ENCODE data around the gene KLHL7.
A peak's percentile ranks its signal among the peaks of the same experiment; 100 is the strongest.

The KLHL7 gene

GRCh38 chr7:23105644-23106056, at the start of gene KLHL7:
Gene KLHL7 (plus strand): TSS chr7:23105785. CDS start chr7:23106027, 242 bp downstream.
- peak; percentile 94 for FAIRE-seq
- DNase-seq (ENCODE audit: insufficient read length, low spot score), result peak; percentile 75

- FAIRE-seq, result no peak
- no peak for DNase-seq (ENCODE audit: insufficient read length, low spot score)
Measured at GRCh38 chr7:23058408-23059096, 47.0 kb upstream of the KLHL7 start.

GRCh38 chr7:23061327-23061726, 44.3 kb upstream of the KLHL7 start:
- FAIRE-seq (no peak), DNase-seq (ENCODE audit: insufficient read length, low spot score) (no peak)

- no peak for DNase-seq (ENCODE audit: insufficient read length, low spot score)
- no peak for FAIRE-seq
Measured at GRCh38 chr7:23062452-23062851, 43.1 kb upstream of the KLHL7 start.

GRCh38 chr7:23065974-23066373, 39.6 kb upstream of the KLHL7 start:
- DNase-seq (ENCODE audit: insufficient read length, low spot score) (no peak), FAIRE-seq (no peak)

GRCh38 chr7:23067271-23067670, 38.3 kb upstream of the KLHL7 start:
- DNase-seq (ENCODE audit: insufficient read length, low spot score) (no peak), FAIRE-seq (no peak)

GRCh38 chr7:23072048-23072447, 33.5 kb upstream of the KLHL7 start:
- FAIRE-seq (no peak), DNase-seq (ENCODE audit: insufficient read length, low spot score) (no peak)

GRCh38 chr7:23072922-23073321, 32.7 kb upstream of the KLHL7 start:
- no peak for FAIRE-seq
- no peak for DNase-seq (ENCODE audit: insufficient read length, low spot score)

GRCh38 chr7:23074443-23075261, 30.9 kb upstream of the KLHL7 start:
- no peak for FAIRE-seq
- no peak for DNase-seq (ENCODE audit: insufficient read length, low spot score)

GRCh38 chr7:23075571-23075970, 30.0 kb upstream of the KLHL7 start:
- DNase-seq (ENCODE audit: insufficient read length, low spot score), result no peak
- FAIRE-seq, result no peak

- no peak for DNase-seq (ENCODE audit: insufficient read length, low spot score)
- no peak for FAIRE-seq
Measured at GRCh38 chr7:23076772-23077171, 28.8 kb upstream of the KLHL7 start.

- FAIRE-seq, result peak; percentile 59
- no peak for DNase-seq (ENCODE audit: insufficient read length, low spot score)
Measured at GRCh38 chr7:23093111-23093510, 12.5 kb upstream of the KLHL7 start.

GRCh38 chr7:23093546-23093945, 12.0 kb upstream of the KLHL7 start:
- FAIRE-seq, result no peak

GRCh38 chr7:23096518-23097290, 8.9 kb upstream of the KLHL7 start:
- FAIRE-seq, result no peak
- DNase-seq (ENCODE audit: insufficient read length, low spot score), result no peak

More at GRCh38 chr7:23093546-23093945, 12.0 kb upstream of the KLHL7 start:
- no peak for DNase-seq (ENCODE audit: insufficient read length, low spot score)

- FAIRE-seq, result no peak
- DNase-seq (ENCODE audit: insufficient read length, low spot score), result no peak
Measured at GRCh38 chr7:23098029-23098428, 7.6 kb upstream of the KLHL7 start.

- FAIRE-seq (no peak), DNase-seq (ENCODE audit: insufficient read length, low spot score) (no peak)
Measured at GRCh38 chr7:23098460-23098859, 7.1 kb upstream of the KLHL7 start.

- DNase-seq (ENCODE audit: insufficient read length, low spot score), result no peak
- FAIRE-seq, result no peak
Measured at GRCh38 chr7:23100697-23101096, 4.9 kb upstream of the KLHL7 start.

- DNase-seq (ENCODE audit: insufficient read length, low spot score) (no peak), FAIRE-seq (peak; percentile 61)
Measured at GRCh38 chr7:23105086-23105643, 420 bp upstream of the KLHL7 start.

GRCh38 chr7:23106057-23106822, 655 bp downstream of the KLHL7 start:
- DNase-seq (ENCODE audit: insufficient read length, low spot score) (peak; percentile 14), FAIRE-seq (peak; percentile 48)

All from GM19239 (cell line).